ENCODE measurements around the gene ARFIP1. TPM values are rescaled to one million over a fixed set of nuclear protein-coding genes. Genes with fewer than 3 reads are reported as not detected.

Gene ARFIP1
- total RNA-seq, 1 experiment from 2014 or later = 32.7 TPM

- Histone ChIP-seq H3K9me3 (ENCODE audit: control insufficient read depth in 1 of 2, insufficient read depth in 1 of 2, low read depth in 1 of 2, low read length in 2 of 2) (no peaks in the 10 kb centered on the region), H3K4me1 (ENCODE audit: control insufficient read depth in 1 of 2, insufficient read depth in 2 of 2, low read length in 2 of 2) (no peaks in the 10 kb centered on the region), H3K4me2 (ENCODE audit: low read length) (no peak overlapping the region), H3K4me3 (replicated peaks in 1 of 2; ENCODE audit: low read depth in 1 of 2, low read length in 2 of 2) (no peak overlapping the region), H3K27me3 (ENCODE audit: insufficient read depth, low read length) (no peaks in the 10 kb centered on the region), H3K9ac (ENCODE audit: low read length) (no peak overlapping the region), H3K9me2 (ENCODE audit: insufficient read depth) (no peaks in the 10 kb centered on the region), H3K79me2 (ENCODE audit: insufficient read depth, low read length) (no peaks in the 10 kb centered on the region), H4K20me1 (ENCODE audit: insufficient read depth) (peaks cover under 1% of the 10 kb centered on the region; the same call in 1 of the 2 replicates), H2AFZ (ENCODE audit: low read depth, low read length, poor library complexity, severe bottlenecking) (no peak overlapping the region), H3K36me3 (ENCODE audit: control insufficient read depth in 1 of 2, insufficient read depth in 2 of 2, low read length in 2 of 2) (no peaks in the 10 kb centered on the region), H3K27ac (ENCODE audit: low read depth, low read length) (no peak overlapping the region)
- ChIA-PET CTCF (no interaction called here), POLR2A (no interaction called here), RAD21 (ENCODE audit: low non-redundant PET in 1 of 2, low total read pairs in 2 of 2, uncharacterized antibody in 2 of 2, unreplicated experiment in 2 of 2) (no interaction called here)
- no TSS peak for BruUV-seq (replicated peaks)
- TF ChIP-seq CTCF (IDR thresholded peaks at IDR 0.05 in 2 of 3, conservative IDR thresholded peaks at IDR 0.05 in 1 of 3; ENCODE audit: borderline replicate concordance in 1 of 3, insufficient read depth in 1 of 3, low read depth in 2 of 3, low read length in 2 of 3) = no peak
- no peak for TF ChIP-seq RAD21 (IDR thresholded peaks at IDR 0.05; ENCODE audit: low read depth)
- no peak for DNase-seq (ENCODE audit: low read depth, low spot score)
- intact Hi-C loops (cut with micrococcal nuclease) = no loop called here
- ATAC-seq = no peak
Observed at GRCh38 chr4:152885185-152885584, 105.4 kb downstream of the ARFIP1 start.

GRCh38 chr4:152886201-152886600 is 106.4 kb downstream of the ARFIP1 start:
- Histone ChIP-seq H3K4me2 (ENCODE audit: low read length) (no peak overlapping the region), H3K4me1 (ENCODE audit: control insufficient read depth in 1 of 2, insufficient read depth in 2 of 2, low read length in 2 of 2) (no peaks in the 10 kb centered on the region), H3K9me2 (ENCODE audit: insufficient read depth) (no peaks in the 10 kb centered on the region), H3K27me3 (ENCODE audit: insufficient read depth, low read length) (no peaks in the 10 kb centered on the region), H4K20me1 (ENCODE audit: insufficient read depth) (peaks cover 3% of the 10 kb centered on the region; the same call in 1 of the 2 replicates), H2AFZ (ENCODE audit: low read depth, low read length, poor library complexity, severe bottlenecking) (no peak overlapping the region), H3K4me3 (replicated peaks in 1 of 2; ENCODE audit: low read depth in 1 of 2, low read length in 2 of 2) (no peak overlapping the region), H3K79me2 (ENCODE audit: insufficient read depth, low read length) (no peaks in the 10 kb centered on the region), H3K9ac (ENCODE audit: low read length) (no peak overlapping the region), H3K27ac (ENCODE audit: low read depth, low read length) (no peak overlapping the region), H3K36me3 (ENCODE audit: control insufficient read depth in 1 of 2, insufficient read depth in 2 of 2, low read length in 2 of 2) (no peaks in the 10 kb centered on the region), H3K9me3 (ENCODE audit: control insufficient read depth in 1 of 2, insufficient read depth in 1 of 2, low read depth in 1 of 2, low read length in 2 of 2) (no peaks in the 10 kb centered on the region)
- no TSS peak for BruUV-seq (replicated peaks)
- ChIA-PET CTCF (no interaction called here), POLR2A (no interaction called here), RAD21 (ENCODE audit: low non-redundant PET in 1 of 2, low total read pairs in 2 of 2, uncharacterized antibody in 2 of 2, unreplicated experiment in 2 of 2) (no interaction called here)
- TF ChIP-seq TCF7L2 (IDR thresholded peaks at IDR 0.05; ENCODE audit: borderline replicate concordance, extremely low read depth, insufficient read depth, insufficient read length) = no peak
- intact Hi-C loops (cut with micrococcal nuclease) = no loop called here
- DNase-seq (ENCODE audit: low read depth, low spot score) (no peak), ATAC-seq (no peak)
